GM21367 (cell line): ENCODE data around the gene FRK.
"Not testable (repeated sequence)": the region's sequence is repeated elsewhere in the genome, so short reads cannot be mapped to it uniquely, and the experiment has no call there.

Source experiments
- ATAC-seq: cut with Tn5 transposase; IDR thresholded peaks from one replicate; pipeline ENCODE4 v1.9.1; 2021; ENCODE audit not compliant: unreplicated experiment

FRK gene, protein sequence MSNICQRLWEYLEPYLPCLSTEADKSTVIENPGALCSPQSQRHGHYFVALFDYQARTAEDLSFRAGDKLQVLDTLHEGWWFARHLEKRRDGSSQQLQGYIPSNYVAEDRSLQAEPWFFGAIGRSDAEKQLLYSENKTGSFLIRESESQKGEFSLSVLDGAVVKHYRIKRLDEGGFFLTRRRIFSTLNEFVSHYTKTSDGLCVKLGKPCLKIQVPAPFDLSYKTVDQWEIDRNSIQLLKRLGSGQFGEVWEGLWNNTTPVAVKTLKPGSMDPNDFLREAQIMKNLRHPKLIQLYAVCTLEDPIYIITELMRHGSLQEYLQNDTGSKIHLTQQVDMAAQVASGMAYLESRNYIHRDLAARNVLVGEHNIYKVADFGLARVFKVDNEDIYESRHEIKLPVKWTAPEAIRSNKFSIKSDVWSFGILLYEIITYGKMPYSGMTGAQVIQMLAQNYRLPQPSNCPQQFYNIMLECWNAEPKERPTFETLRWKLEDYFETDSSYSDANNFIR

DNA sequence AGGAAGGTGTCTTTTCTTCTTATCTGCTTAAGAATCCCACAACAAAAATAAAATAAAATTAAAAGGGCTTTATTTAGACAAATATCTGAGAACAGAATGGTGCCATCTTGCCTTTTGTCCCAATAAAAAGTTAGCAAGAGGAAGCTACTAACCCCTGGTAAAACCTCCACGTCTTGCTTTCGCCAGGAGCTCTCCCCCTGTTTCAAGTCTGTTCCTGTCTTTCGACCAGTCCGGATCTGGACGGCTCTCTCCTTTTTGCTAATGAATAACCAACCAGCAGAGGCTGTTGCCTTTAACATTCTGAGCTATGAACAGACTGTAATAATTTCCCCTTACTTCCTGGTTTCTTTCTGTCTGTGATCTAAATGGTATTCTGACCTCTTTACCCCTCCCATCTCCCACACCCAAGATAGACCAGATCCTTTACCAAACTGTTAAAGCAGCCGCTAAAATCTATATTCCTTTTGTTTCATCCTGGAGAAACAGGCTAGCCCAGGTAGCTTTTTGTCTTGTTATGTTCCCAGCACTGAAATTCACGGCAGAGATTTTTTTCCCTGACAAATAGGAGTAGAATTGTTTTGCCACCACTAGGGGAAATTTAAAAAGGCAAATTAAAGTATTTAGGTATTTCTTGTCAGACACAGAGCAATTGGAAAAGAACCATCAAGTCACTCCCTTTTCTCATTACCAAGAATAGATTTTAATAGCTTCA is at the start of gene FRK:
FRK (minus strand) TSS at position 320 of the 712 bp plus-strand sequence. CDS start 580 bp downstream, outside the sequence.
- ATAC-seq = no peak

DNA sequence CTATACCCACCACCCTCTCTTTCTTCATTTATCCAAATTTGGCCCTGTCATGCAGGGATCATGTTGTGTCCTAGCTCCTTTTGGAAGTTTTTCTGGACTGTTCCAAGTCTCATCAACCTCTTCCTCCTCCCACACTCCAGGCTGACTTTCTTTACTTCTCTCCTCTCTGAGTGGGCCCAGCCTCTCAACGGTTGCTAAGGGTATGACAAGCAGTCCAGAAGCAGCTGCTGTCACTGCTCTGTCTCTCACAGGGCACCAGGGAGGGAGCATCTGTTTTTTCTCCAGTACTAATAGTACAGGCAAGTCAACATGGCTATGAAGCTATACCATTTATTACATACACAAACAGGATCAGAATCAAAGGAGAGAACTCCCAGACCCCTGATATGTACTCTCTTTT is 48.1 kb upstream of the FRK start:
- ATAC-seq = no peak

DNA sequence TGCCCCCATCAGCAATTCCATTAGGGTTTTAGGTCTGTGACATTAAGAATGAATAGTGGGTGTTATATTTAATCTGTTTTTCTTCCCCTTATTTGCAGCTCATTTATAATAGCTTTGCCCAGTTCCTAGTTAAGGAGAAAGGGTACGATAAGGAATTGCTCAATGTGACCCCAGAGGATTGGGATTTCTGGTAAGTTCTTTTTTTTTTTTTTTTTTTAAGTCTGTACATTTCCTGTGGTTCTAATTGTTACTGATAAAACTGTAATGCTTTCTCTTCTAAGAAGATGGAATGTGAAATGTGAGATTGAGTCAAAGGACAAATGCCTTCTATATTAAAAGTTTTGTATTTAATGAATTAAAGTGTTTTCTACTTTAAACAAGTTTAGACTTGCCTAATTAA is 45.5 kb upstream of the FRK start:
- no peak for ATAC-seq

DNA sequence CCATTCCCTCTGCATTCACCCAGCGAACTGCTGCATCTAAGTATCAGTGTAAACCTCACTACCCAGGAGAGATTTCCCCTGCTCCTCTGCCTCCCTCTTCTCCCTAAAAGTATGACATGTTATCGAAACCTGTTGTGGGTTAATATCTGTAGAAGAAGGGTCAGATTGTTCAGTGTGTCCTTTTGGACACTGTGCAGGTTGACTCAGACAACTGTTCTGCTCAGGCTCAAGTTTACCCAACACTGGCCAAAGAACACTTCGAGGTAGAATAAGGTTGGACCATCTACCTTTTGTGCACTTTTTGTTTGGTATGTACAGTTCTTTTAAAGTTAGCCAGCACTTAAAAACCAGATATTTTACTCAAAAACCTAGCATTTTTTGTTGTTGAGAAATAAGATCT is 44.6 kb upstream of the FRK start:
- ATAC-seq = no peak

DNA sequence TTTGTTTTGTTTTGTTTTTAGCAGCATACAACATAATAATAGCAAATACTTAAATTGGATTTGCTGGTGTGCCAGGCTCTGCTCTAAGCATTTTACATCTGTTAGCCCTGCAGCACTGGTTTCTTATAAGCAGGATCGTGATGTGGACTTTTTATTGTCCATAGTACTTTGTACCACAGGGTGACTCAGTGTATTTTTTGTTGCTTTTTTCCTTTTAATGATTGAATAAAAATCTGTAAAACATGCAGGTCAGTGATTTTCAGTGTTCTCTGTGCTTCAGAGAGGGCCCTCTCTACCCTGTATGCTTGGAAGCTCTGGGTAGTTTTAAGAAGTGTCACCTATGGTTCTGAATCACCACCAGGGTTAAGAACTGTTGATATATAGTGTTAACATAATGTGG is 43.9 kb upstream of the FRK start:
- no peak for ATAC-seq

DNA sequence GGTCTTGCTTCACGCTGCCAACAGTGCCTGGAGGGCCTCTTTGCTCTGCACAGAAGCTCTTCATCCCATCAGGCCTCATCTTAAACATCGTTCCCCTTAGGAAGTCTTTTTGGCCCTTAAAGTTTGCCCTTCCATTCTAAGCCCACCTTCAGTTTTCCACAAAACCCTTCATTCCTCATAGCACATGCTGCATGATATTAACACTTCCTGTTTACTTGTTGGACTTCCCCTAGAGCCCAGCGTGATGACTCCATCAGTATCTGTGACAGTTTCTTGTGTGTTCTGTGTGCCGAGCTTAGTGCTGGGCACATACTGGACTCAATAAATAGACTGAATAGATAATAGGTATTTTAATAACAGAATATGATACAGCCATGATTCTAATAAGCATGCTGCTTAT is 42.2 kb upstream of the FRK start:
- ATAC-seq = no peak

DNA sequence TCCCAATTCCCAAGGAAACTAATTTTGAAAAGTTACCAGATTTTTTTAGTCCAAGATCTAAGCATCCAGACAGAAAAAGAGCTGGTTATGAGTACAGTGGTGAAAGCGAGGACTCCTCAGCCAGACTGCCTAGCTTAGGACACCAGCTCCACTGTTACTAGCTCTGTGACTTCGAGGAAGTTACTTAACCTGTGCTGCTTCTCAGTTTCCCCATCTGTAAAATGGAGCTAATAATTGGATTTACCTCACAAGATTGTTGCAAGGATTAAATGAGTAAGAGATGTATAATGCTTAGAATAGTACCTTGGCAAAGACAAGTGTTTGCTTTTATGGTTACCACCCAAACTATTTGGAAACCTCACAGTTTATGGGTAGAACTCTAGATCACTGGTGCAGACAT is 41.1 kb upstream of the FRK start:
- no peak for ATAC-seq

DNA sequence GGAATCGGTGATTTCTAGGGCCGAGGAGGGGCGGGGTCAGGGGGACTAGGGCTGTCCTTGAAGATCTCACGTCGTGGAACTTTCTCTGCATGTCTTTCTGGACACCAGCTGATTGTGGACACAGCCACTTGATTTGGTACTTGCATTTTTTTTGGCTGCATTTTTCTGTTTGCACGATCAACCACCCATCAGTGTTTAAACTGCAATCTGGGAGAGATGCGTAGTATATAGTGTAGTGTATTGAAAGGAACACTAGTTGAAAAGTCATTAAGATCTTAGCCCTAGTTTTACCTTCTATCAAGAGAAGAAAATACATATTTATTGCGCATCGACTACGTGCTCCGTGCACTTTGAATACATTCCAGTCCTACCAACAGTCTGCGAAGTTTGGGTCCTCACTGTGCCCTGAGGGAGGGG is 40.6 kb upstream of the FRK start:
- ATAC-seq = no peak

DNA sequence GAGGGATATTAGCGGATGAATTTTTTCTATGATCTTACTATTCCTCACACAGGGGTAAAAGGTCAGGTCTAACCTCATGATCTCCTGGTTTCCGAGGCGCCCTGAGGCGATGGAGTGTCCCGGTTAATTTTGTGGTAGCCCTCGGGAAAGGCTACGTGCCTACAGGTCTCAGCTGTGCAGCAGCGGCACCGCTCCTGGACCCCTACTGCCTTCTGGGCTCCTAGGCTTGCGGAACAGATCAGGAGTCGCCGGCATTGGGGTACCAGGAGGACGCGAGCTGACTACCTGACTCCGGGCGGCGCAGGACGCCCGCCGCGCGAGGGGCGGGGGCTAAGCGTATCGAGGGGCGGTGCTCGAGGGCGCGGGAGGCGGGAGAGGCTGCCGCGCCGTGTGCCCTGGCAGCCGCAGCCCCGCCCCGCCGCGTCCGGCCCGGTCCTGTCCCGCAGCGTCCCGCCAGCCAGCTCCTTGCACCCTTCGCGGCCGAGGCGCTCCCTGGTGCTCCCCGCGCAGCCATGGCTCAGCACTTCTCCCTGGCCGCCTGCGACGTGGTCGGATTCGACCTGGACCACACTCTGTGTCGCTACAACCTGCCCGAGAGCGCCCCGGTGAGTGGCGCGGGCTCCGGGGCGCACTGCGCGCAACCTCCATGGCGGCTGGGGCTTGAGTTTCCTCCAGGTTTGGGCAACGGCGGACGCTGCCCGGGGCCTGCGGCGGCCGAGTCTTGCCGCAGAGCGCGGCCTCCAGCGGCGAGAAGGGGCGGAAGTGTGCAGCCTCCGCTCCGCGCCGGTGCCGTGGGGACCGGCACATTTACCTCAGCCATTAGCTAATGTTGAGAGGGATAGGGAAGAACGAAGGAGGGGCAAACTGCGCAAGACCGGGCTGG is 40.0 kb upstream of the FRK start, which contains the start of gene NT5DC1:
NT5DC1 (plus strand) TSS at position 435 of the 883 bp plus-strand sequence; CDS start at position 513, 78 bp downstream.
- ATAC-seq = peak; percentile 84

DNA sequence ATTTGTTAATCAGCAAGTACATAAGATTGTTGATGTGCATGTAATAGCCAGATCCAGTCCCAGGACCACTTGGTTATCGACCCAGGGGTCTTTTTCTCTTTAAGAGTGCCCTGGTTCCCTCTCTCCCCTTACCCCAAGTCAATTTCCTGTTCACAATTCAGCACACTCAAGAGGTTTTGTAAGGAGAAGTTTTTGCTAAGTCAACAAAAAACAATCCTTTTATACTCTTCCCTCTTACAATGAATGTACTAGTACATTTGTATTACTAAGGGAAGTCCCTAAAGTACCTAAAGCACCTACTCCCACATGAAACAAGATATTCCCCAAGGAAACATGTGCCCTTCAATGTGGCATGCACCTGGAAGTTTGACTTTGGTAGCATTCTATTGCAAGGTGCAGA is 38.3 kb upstream of the FRK start:
- no peak for ATAC-seq

DNA sequence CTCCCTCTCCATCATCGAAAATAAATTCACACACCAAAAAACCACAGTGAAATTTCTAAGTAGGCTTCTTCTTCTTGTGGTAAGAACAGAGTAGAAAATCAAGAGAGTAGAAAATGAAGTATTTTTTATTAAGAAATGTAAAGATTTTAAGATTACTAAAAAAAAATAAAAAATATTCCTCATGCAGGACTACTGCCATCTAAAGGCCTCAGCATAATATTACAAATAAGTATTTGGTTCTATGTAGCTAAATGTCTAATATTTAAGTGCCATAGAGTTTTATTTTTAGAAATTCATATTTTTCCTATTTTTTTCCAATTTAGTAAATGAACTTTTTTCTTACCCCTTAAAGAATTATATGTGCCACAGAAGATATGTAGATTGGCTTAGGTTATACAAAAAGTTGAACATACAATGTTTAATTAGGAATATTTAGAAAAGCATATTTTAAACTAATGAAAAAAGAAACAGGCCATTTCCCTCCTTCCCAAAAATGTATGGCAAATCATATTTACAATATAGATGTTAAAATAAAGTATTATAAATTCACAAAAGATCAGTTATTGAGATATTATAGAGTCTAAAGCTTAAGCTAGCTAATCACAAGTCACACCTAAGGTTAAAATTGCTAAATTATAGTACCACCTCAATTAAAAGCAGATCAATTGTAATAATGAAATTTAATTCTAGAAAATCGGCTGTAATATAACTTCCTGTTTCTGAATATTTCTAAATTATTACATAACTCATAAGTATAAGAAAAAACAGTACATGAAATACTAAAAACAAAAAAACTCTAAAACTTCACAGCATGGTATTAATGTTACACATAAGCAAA is 36.5 kb upstream of the FRK start:
- ATAC-seq = no peak

DNA sequence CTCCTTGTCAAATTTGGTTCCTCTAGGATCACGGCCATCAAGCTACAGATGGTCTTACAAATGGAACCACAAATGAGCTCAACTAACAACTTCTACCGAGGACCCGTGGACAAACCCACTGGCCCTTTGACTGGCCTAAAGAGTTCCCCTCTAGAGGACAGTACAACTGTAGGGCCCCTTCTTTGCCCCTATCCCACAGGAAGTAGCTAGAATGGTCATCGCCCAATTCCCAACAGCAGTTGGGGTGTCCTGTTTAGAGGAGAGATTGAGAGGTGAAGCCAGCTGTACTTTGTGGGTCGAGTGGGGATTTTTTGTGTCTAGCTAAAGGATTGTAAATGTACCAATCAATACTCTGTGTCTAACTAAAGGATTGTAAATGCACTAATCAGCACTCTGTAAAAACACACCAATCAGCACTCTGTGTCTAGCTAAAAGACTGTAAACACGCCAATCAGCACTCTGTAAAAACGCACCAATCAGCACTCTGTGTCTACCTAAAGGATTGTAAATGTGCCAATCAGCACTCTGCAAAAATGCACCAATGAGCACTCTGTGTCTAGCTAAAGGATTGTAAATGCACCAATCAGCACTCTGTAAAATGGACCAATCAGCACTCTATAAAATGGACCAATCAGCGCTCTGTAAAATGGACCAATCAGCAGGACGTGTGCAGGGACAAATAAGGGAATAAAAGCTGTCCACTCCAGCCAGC is 35.5 kb upstream of the FRK start:
- not testable (repeated sequence) for ATAC-seq

DNA sequence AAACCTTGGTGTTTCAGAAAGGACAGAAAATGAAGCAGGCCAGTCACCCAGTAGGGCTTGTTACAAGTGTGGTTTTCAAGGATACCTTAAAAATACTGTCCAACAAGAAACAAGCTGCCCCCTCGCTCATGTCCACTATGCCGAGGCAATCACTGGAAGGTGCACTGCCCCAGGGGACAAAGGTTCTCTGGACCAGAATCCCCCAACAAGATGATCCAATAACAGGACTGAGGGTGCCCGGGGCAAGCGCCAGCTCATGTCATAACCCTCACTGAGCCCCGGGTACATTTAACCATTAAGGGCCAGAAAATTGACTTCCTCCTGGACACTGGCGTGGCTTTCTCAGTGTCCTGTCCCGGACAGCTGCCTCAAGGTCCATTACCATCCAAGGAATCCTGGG is 33.4 kb upstream of the FRK start:
- no peak for ATAC-seq

DNA sequence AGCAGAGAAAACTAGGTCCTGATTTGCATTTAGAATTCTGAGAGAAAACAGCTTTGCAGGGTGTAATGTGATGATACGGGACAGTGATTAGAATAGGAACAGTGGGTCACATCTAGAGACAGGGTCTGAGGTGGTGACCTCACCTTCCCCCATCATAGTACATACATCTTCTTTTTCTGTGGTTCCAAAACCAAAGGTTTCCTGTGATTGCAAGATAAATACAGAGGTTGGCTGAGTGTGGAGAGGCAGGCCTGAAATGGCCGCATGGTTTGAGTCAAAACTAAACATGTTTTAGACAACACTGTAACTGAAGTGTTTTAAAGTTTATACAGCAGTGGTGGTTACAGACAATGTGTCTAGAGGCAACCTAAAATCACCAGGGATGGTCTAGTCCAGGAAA is 29.6 kb upstream of the FRK start:
- peak; percentile 53 for ATAC-seq

DNA sequence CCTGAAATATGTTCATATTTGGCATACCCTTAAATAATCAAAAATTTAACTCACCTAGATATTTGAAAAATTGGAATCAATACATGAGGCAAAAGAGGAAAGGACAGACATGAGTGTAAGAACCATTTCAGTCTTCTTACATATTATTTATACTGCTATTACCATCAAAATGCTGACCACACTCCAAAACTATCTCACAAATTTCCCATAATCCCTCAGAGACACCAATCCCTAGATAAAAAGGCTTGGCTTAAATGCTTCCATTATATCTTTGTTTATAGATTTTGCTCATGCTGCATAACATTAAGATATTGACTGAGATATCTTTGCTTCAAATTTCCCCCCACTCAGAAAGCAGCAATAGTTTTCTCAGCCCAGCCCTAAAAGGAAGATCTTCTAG is 28.3 kb upstream of the FRK start:
- ATAC-seq = no peak

DNA sequence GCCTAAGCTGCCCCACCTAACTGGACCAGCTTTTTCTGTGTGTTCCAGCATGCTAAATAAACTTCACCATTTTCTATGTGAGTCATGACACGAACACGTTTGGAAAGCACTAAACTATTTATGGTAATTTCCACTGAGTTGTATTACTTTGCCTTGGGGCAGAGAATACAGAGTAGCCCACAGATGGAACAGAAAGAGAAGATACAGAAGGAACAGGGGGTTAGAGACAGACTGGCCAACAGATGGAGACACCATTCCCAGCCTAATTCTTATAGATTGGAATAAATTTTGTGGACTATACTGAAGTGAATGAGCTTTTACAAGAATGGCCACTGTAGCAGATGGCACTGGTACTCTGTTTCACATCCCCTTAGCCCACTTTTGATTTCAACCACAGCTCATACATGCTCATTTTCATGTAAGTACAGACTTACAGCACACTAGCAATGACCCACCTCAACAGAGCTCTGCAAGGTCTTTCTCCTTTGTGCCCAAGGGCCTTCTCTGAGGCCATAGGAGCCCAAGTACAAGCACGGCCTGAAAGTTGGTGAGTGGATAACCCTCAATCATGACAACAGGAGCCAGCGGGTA is 26.8 kb upstream of the FRK start:
- peak; percentile 96 for ATAC-seq

DNA sequence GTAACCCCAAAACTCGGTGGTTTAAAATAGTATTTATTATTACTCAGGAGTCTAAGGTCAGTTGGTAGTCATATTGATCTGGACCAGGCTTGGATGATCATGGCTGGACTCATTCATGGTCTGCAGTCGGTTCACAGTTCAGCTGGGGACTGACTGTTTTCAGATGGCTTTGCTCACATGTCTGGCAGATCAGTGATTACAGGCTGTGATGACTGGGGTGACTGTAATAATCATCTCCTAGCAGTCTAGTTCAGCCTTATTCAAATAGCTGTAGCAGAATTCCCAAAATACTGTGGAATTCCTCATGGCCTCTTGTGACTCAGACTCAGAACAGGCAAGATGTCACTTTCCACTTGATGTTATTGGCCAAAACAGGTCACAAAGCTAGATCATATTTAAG is 23.6 kb upstream of the FRK start:
- no peak for ATAC-seq

DNA sequence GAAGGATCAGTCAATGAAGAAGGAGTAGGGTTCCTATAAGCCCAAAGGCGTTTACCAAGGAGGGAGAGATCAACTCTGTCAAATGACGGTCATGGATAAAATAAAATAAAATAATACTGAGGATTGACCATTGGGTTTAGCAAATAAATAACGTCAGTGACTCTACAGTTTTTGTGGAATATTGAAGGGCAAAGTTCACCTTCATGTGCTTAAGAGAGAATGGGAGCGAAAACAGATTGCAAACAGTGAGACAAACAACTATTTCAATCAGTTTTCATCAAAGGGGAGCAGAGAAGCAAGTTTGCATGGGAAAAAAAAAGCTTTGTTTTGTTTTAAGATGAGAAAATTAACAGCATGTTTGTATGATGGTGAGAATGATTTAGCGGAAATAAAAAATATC is 22.4 kb upstream of the FRK start:
- ATAC-seq = no peak

DNA sequence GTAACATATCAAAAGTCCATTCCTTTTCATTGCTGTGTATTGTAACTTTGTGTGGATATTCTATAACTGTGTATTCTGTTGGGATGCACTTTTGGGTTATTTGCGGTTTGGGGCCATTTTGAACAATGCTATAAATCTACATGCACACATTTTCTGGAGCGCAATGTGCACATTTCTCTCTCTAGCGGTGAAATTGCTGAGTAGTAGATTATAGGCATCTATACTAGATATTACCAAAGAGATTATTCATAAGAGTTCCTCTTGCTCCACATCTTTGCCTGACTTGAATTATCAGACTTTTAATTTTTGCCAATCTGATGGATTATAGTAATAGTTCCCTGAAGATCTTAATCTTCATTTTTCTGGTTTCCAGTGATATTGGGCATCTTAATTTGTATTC is 18.3 kb upstream of the FRK start:
- ATAC-seq = no peak
